NOMO-1 treated with dmso at 0.1 percent for 144 hours (cell line): ENCODE measurements around the gene PHACTR3.

ENCODE experiments used
- DNase-seq: peaks from one replicate; lab custom pipeline; 2025; ENCODE audit not compliant: unreplicated experiment; lab: John Stamatoyannopoulos, UW

The PHACTR3 gene

GRCh38 chr20:59810449-59811187 lies 206.3 kb downstream of the PHACTR3 start:
- DNase-seq, result no peak

GRCh38 chr20:59811681-59812171 lies 207.4 kb downstream of the PHACTR3 start:
- DNase-seq, result no peak

DNA sequence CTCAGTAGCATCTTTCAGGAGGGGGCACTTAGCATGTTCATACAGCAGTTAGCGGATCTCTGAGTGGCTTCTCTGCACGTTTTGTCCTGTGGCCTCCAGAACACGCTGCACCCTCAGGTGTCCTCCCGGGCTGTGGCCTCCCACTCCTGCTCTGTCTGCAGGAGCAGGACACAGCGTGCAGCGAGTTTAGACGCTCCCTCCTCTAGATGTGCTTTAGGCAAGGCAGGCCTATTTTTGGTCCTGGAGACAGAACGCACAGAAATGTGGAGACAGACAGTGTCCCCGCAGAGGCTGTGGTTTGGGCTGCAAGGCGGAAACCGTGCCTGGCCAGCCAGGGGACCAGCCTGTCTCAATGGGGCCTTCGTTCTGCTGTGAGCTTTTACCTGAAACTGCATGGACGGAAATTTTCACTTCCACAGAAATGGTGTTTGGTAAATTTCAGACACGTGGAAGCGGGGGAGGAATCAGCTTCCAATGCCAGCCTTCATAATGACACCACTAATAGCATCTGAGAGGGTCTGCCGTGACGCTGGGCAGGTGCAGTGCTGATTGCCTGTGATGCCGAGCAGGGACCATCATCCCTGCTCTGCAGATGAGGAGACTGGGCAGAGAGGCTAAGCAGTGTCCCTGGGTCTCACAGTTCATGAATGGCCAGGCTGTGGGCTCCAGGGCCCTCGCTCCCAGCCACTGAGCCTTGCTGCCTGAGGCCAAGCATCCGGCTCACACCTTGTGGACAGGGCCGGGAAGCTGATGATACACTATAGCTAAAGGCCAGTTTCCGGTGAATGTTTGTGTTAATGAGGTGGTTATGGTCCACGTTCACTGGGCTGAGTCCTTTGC lies 208.2 kb downstream of the PHACTR3 start:
- no peak for DNase-seq

GRCh38 chr20:59813126-59813947 lies 209.0 kb downstream of the PHACTR3 start:
- no peak for DNase-seq

GRCh38 chr20:59813948-59814839 lies 209.9 kb downstream of the PHACTR3 start:
- no peak for DNase-seq

- DNase-seq, result no peak
These were observed 210.6 kb downstream of the PHACTR3 start for GRCh38 chr20:59814840-59815340.

DNA sequence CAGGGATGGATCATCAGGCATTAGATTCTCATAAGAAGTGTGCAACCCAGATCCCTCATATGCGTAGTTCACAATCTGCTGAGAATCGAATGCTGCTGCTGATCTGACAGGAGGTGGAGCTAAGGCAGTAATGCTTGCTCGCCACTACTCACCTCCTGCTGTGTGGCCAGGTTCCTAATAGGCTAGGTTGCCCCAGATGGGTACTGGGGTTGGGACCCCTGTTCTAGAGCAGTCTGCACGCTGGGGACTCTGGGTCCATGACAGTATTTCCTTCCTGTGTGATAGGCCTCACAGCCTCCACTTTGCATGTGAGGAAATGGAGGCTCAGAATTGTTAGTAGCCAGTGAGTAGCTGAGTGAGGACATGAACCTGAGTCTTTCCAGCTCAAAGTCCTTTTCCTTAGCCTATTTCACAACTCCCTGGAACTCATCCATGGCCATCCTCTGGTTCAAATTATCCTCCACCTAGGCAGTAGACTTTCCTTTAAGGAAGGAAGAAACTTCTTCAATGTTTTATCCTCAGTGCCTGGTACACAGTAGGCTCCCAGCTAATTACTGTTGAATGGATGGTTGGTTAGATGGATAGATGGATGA lies 211.9 kb downstream of the PHACTR3 start:
- DNase-seq, result no peak

DNA sequence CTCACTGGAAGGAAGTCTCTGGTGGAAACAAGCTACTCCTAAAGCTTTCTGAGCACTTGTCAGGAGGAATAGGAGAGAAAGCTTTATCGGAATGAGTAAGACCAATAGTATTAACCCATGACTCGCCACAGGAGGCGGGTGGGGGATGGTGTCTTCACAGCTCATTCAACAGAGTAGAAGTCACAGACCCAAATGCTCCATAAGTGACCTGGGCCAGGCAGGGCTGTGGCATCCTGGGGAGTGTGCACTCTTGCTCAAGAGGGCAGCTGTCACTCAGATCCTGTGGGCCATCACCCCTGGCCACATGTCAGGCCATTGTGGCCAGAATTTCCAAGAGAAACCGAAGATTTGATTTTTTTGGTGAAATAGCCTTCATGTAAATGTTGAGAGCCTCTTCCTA lies 213.1 kb downstream of the PHACTR3 start:
- DNase-seq, result no peak

DNA sequence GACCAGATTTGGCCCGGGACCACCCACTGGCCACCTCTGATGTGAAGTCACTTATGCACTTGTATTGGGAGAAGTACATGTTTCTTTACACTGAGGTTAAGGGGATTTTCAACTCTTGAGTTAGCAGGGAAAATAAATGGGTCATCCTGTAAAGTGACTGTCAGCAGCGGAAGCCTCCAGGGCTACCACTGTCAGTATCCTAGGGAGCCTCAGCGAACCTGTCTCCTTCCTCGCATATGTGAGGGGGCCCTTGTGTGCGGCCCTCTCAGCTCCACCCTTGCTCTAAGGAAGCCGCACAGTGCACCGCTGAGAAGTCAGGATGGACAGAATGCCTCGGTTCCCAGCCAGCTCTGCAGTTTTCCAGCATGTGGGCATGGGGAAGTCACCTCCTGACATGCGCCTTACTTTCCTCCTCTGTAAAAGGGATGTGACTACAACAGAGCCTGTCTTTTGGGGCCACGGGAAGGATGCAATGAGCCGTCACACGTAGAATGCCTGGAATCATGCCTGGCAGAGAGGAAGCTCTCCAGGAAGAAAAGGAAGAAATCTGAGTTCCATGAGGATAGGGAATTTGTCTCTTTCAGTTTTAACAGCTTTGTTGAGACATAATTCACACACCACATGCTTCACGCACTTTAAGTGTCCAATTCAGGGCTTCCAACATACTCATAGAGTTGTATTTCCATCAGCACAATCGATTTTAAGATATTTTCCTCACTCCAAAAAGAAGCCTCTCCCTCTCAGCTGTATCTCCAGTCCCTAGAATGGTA lies 213.7 kb downstream of the PHACTR3 start:
- DNase-seq, result no peak

DNA sequence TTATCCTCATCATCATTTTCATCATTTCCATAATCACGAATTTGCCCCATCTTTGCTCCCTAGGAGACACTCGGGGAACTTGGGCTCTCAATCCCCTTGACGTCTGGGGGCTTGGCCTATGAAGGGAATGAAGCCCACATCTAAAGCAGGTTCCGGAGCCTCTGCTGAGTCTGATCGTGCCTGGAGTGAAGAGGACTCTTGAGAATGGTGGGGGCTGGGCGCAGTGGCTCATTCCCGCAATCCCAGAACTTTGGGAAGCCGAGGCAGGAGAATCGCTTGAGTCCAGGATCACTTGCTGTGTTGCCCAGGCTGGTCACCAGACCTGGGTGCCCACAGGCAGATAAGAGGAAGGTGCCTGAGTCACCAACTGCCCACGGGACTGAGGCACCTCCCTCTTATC lies 214.6 kb downstream of the PHACTR3 start:
- no peak for DNase-seq

DNA sequence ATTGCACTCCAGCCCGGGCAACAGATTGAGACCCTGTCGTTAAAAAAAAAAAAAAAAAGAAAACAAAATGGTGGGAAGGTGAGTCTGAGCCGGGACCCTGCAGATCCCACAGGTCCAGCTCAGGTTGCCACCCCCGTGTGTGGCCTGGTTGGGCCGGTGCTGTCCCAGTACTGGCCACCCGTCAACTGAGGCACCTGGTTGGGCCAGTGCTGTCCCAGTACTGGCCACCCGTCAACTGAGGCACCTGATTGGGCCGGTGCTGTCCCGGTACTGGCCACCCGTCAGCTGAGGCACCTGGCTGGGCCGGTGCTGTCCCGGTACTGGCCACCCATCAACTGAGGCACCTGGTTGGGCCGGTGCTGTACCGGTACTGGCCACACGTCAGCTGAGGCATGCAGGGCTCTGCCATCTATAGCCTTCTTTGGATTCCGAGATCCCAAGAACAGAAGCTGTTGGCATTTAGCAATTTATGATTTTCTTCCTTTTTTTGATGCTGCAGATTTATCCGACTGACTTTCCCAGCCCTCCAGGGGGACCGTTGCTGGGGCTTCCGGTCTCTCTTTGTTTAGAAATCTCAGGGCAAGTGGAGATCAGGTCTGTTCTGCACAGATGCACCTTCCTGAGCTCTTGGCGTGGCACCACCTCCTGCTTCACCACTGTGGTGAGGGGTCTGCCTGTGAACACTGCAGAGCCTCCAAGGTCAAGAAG lies 215.3 kb downstream of the PHACTR3 start:
- DNase-seq, result no peak

DNA sequence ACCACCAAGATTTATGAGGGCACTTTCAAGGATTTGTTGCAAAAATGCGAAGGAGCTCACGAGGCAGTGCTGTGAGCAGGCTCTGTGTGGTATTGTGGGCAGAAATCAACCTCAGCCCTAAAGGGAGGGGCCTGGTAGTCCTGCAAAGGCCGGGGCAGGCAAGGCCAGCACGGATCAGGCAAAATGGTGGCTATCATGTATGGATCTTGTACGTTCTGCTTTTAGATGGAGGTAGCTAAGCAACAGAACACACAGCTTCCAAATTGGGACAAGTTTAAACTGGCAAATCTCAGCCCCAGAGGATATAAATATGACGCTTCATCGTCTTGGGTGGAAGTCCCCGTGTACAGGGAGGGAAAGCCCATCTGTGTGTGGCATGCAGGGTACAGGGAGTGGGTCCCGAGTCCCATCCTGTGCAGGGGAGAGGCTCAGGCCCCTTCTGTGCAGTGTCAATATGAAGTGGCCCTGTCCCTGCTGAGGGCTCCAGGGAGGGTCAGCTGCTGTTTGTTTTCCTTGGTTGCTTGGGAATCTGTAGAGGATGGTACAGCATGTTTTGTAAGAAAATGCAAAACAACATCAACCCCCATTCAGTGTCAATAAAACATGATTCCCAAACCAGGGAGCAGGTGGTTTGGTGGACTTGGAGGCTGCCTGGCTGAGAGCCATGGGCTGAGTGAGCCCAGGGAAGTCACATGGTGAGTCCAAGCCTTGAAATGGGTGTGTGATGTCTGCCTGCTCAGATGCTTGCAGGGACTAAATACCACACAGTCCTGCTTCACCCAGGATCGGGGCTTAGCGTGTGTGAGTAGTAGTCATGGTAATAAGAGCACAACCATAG lies 216.1 kb downstream of the PHACTR3 start:
- DNase-seq, result no peak

DNA sequence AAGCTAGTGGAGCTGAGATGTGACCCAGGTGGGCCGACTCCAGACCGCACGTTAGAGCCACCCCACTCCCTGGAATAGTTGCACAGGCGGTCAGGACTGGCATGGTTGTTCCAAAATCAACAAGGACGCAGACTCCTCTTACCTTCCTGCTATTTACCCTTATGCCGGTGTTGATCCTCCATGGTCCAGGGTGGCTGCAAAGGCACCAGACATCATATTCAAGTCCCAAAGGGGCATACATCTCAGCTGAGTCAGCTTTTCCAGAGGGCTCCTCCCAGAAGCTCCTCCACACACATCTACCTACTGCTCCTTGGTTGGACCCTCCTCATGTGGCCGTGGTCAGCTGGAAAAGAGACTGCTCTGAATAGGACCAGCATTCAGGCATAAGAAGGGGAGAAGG lies 216.9 kb downstream of the PHACTR3 start:
- no peak for DNase-seq

- no peak for DNase-seq
These were observed 217.4 kb downstream of the PHACTR3 start for GRCh38 chr20:59821788-59822187.

- no peak for DNase-seq
These were observed 218.1 kb downstream of the PHACTR3 start for GRCh38 chr20:59822291-59823029.

- no peak for DNase-seq
These were observed 218.7 kb downstream of the PHACTR3 start for GRCh38 chr20:59823030-59823423.
